ENCODE results near the gene C16orf74.

GRCh38 chr16:85749771-85750145 lies 1.1 kb downstream of the C16orf74 start:
- TF ChIP-seq, protein P1, sequence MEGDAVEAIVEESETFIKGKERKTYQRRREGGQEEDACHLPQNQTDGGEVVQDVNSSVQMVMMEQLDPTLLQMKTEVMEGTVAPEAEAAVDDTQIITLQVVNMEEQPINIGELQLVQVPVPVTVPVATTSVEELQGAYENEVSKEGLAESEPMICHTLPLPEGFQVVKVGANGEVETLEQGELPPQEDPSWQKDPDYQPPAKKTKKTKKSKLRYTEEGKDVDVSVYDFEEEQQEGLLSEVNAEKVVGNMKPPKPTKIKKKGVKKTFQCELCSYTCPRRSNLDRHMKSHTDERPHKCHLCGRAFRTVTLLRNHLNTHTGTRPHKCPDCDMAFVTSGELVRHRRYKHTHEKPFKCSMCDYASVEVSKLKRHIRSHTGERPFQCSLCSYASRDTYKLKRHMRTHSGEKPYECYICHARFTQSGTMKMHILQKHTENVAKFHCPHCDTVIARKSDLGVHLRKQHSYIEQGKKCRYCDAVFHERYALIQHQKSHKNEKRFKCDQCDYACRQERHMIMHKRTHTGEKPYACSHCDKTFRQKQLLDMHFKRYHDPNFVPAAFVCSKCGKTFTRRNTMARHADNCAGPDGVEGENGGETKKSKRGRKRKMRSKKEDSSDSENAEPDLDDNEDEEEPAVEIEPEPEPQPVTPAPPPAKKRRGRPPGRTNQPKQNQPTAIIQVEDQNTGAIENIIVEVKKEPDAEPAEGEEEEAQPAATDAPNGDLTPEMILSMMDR (IDR thresholded peaks at IDR 0.05), result no peak
- no peak for TF ChIP-seq POLR2A (IDR thresholded peaks at IDR 0.05)
- no peak for TF ChIP-seq POLR2AphosphoS5 (IDR thresholded peaks at IDR 0.05)
- no peak for TF ChIP-seq EP300 (IDR thresholded peaks at IDR 0.05; ENCODE audit: low read depth)

Data from transverse colon (tissue), 4 donors.